Hematopoietic multipotent progenitor cell treated with erythropoietin and hydrocortisone succinate and interleukin-3 and kit ligand, for 8 days (in vitro differentiated cells): ENCODE data around the gene ATP11A.

Experiments
- DNase-seq: peaks from one replicate; pipeline ENCODE4 v3.0.0-alpha.2; 2015

ATP11A gene

DNA sequence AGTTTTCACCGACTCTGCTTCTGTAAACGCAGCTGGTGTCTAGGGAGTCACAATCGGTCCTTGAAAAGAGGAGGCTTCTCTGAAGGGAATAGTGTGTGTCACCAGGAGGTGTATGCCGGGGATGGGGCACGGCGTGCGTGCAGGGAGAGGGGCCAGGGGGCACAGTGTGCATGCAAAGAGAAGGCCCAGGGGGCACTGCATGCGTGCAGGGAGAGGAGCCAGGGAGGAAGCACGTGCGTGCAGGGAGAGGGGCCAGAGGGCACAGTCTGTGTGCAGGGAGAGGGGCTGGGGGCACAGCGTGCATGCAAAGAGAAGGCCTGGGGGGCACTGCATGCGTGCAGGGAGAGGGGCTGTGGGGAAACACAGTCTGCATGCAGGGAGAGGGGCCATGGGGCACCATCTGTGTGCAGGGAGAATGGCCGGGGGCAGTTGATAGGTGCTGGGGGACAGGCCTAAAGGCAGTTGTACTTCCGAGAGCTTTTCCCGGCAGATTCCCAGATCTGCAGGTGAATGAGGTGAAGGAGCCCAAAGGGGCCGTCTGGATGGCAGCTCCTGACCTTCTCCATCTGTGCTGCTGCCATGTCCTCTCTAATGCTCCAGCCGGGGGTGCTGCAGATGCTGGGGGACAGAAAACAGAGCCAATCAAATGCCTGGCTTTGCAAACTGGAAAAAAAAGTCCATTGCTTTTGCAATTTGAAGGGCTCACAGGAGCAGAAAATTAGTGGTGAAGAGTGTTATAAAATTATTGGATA lies 36.4 kb downstream of the ATP11A start:
- no peak for DNase-seq

GRCh38 chr13:112727581-112727980 lies 37.7 kb downstream of the ATP11A start:
- no peak for DNase-seq

DNA sequence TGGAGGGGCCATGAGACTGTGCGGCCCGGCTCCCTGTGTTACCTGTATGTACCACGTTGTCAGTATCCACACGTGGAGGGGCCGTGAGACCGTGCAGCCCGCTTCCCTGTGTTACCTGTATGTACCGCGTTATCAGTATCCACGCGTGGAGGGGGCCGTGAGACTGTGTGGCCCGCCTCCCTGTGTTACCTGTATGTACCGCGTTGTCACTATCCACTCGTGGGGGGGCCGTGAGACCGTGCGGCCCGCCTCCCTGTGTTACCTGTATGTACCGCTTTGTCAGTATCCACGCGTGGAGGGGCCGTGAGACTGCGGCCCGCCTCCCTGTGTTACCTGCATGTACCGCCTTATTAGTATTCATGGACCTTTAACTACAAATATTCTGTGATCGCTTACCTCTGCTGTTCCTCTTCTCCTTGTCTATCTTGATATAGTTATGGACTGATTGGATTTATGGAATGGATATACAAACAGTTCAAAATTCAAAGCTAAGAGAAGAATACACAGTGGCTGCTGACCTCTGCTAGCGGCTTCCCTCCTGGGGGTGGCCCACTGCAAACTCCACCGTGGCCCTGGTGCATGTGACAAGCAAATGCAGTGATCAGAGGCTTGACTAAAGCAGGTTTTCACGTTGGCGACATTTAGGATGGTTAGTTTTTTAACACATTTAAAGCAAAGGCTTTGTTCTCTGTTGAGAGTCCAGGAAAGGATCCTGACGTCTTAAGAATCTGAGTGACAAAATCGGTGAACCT lies 38.7 kb downstream of the ATP11A start:
- DNase-seq: no peak

DNA sequence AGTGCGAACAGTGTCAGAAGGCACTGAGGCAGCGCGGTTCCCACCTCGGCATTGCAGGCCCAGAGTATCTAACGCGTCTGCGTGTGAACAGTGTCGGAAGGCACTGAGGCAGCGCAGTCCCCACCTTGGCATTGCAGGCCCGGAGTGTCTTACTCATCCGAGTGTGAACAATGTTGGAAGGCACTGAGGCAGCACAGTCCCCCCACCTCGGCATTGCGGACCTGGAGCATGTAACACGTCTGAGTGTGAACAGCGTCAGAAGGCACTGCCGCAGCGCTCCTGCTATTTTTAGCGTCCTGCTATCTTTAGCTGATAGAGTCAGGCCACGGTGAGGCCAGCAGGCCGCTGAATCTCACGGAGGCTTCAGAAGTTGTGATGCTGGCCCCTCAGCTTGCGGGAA lies 39.6 kb downstream of the ATP11A start:
- DNase-seq: no peak

DNA sequence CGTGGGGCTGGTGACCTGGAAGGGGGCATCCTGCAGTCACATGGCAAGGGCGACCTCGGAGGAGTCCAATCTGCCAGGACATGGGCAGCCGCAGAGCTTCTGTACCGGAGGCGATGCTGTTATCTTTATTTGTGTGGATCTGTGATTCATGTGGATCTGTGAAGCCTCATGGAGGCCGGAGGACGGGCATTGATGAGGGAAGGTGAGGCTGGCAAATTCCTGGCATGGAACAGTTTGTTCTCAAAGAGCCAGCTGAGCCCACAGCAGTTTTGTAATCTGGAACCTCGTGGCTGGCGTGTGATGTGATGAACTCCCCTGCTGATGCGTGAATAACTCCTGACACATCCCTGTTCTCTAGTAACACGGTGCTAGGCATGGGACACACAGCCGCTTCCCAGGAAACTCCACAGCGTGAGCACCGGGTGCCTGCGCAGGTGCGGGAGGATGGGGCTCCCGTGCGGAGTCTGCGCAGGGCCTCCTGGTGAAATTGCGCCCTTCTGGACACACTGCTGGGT lies 40.4 kb downstream of the ATP11A start:
- no peak for DNase-seq

- DNase-seq: no peak
Measured at GRCh38 chr13:112731667-112732616, 42.1 kb downstream of the ATP11A start.

GRCh38 chr13:112732679-112733078 lies 42.8 kb downstream of the ATP11A start:
- DNase-seq: no peak

GRCh38 chr13:112733112-112733511 lies 43.3 kb downstream of the ATP11A start:
- no peak for DNase-seq

GRCh38 chr13:112733661-112734379 lies 44.0 kb downstream of the ATP11A start:
- DNase-seq: no peak

DNA sequence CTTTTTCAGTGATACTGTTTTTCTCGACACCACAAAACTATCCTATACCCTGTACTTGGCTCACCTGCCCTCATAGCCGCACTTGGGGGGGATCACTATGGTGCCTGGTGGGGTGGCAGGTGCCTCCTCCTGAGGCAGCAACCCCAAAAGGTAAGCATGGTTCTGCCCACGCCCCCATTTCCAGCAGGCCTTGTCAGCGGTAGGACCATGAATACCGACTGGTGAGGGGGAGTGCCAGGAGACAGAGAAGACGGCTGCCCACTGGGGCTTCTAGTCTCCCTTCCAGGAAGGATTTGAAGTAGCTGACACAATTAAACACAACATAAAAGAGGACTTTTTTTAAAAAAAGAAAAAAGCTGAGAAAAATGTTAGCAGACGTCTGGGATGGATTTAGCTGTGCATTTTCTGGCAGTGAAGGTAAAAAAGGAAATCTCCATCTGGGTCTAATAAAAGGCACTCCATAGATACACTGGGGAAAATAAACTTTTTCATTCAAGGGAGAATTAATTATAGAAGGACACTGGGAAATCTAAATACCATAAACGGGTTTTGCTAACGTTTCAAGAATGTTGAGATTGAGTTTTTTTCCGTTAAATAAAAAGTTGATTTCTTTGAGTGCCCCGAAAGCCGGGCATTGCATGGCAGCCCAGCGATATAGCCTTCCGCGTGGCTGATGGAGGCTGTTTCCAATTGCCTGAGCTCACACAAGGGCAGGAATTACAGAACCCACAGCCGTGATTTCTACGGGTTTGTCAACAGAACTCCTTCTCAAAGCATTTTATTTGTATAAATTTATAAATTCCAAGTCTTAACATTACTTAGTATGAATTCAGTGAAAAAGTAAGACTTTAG lies 45.1 kb downstream of the ATP11A start:
- no peak for DNase-seq

DNA sequence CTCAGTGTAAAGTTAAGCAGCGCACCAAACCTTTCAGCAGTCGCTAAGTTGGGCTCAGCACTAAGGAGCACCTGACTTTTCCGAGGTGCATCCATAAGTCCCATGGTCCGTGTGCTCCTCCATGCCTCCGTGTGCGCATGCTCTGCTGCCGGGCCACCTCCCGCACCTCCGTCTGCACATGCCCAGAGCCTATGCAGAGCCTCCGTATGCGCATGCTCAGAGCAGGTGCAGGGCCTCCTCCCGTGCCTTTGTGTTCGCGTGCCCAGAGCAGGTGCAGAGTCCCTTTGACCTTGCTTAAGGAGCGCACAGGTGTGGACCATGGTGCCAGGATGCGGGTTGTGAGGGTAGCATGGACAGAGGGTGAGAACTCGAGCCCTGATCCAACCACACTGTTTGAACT lies 46.0 kb downstream of the ATP11A start:
- no peak for DNase-seq

- no peak for DNase-seq
Measured at GRCh38 chr13:112737294-112737693, 47.5 kb downstream of the ATP11A start.

DNA sequence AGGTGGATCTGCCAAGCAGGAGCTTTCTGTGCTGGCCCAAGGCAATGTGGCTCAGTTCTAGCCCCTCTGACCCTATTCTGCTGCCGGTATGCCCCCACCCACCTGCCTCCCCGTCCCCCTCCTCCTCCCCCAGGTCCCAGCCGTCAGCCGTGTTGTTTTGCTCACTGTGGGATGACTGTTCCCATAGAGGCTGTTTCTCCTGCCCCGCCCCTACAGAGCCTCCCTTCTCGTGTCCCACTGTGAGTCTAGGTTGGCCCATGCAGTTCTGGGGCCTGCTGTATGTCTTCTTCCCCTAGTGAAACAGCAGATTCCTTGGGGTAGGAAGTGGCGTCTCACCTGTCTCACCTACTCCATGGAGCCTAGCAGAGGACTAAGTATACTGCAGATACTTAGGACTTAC lies 48.8 kb downstream of the ATP11A start:
- DNase-seq: no peak

GRCh38 chr13:112740502-112741131 lies 50.8 kb downstream of the ATP11A start:
- no peak for DNase-seq

DNA sequence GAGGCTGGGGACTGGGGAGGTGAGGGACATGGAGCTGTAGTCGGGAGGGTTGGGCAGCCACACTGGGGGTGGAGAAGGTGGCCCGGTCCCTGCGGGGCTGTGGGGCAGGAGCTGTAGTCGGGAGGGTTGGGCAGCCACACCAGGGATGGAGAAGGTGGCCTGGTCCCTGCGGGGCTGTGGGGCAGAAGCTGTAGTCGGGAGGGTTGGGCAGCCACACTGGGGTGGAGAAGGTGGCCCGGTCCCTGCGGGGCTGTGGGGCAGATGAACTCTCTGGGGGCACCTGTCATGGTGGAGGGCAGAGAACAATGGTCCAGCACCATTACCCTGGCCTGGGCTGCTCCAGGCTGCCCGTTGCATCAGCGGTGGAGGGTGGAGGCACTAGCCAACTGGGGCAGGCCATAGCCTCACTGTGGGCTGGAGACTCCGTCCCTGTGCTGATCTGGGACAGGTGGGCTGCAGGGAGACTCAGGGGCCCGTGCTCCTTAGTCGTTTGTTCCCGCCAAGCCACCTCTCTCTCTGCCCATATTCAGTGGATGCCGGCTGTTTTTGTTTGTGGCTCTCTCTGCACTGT lies 51.4 kb downstream of the ATP11A start:
- DNase-seq: no peak

GRCh38 chr13:112741835-112742570 lies 52.2 kb downstream of the ATP11A start:
- no peak for DNase-seq

GRCh38 chr13:112742583-112742982 lies 52.7 kb downstream of the ATP11A start:
- DNase-seq: no peak

- no peak for DNase-seq
Measured at GRCh38 chr13:112743451-112744167, 53.8 kb downstream of the ATP11A start.
